ENCODE results near the gene DCP1A. TPM values are rescaled to one million over a fixed set of nuclear protein-coding genes. Genes with fewer than 3 reads are reported as not detected.
A peak's percentile ranks its signal among the peaks of the same experiment; 100 is the strongest.

DCP1A gene
- total RNA-seq, 1 donor from 2014 or later = 22.8 TPM

- Histone ChIP-seq H3K9me3 (no peaks in the 10 kb centered on the region), H3K4me3 (no peak overlapping the region), H3K36me3 (no peaks in the 10 kb centered on the region), H3K27ac (no peak overlapping the region), H3K27me3 (no peaks in the 10 kb centered on the region), H3K4me1 (peaks cover 14% of the 10 kb centered on the region)
- TF ChIP-seq, protein P1, sequence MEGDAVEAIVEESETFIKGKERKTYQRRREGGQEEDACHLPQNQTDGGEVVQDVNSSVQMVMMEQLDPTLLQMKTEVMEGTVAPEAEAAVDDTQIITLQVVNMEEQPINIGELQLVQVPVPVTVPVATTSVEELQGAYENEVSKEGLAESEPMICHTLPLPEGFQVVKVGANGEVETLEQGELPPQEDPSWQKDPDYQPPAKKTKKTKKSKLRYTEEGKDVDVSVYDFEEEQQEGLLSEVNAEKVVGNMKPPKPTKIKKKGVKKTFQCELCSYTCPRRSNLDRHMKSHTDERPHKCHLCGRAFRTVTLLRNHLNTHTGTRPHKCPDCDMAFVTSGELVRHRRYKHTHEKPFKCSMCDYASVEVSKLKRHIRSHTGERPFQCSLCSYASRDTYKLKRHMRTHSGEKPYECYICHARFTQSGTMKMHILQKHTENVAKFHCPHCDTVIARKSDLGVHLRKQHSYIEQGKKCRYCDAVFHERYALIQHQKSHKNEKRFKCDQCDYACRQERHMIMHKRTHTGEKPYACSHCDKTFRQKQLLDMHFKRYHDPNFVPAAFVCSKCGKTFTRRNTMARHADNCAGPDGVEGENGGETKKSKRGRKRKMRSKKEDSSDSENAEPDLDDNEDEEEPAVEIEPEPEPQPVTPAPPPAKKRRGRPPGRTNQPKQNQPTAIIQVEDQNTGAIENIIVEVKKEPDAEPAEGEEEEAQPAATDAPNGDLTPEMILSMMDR (IDR thresholded peaks at IDR 0.05) = no peak
- ATAC-seq = no peak
- DNase-seq = no peak
- intact Hi-C loops (cut with DNase I) = no loop called here
Measured at GRCh38 chr3:53257465-53257864, 89.9 kb downstream of the DCP1A start.

GRCh38 chr3:53256704-53257055 lies 90.7 kb downstream of the DCP1A start:
- no peak overlapping the region for H3K4me3 ChIP-seq
- H3K27ac ChIP-seq = no peak overlapping the region
- no peaks in the 10 kb centered on the region for H3K27me3 ChIP-seq
- no peak for ATAC-seq
- intact Hi-C loops (cut with DNase I) = no loop called here
- H3K4me1 ChIP-seq = peaks cover 20% of the 10 kb centered on the region
- no peaks in the 10 kb centered on the region for H3K9me3 ChIP-seq
- TF ChIP-seq, protein P1 (IDR thresholded peaks at IDR 0.05) = no peak
- DNase-seq = no peak
- H3K36me3 ChIP-seq = no peaks in the 10 kb centered on the region

DNA sequence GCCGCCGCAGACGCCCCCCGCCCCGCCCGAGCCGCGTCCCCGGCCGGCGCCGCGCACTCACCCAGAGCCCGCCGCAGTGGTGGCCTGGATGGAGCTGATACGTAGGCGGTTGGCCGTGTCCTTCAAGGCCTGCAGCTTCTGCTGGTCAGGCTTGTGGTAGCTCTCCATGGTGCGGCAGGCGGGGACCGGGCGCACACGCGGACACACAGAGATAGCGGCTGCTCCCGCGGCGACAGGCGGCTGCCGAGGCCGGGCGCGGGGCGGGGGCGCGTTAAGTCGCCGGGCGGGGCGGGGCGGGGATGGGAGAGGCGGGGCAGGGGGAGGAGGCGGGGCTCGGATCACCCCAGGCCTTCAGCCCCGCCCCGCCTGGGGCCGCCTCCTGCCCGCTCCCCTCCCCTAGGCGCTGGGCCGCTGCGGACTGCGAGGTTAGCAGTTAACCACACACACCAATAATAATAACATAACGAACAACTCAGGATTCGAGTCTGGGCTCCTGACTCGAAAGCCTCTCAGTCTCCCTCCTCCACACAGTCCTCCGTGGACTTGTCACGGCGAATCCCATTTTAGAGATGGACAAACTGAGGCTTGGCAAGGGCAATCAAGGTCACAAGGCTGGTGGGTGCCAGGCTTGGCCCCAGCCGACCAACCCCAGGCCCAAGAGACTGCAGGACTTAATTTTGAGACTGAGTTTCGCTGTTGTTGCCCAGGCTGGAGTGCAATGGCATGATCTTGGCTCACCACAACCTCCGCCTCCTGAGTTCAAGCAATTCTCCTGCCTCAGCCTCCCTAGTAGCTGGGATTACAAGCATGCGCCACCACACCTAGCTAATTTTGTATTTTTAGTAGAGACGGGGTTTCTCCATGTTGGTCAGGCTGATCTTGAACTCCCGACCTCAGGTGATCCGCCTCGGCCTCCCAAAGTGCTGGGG lies 91.3 kb downstream of the DCP1A start, which contains the start of gene TKT:
Gene TKT (minus strand): TSS at position 248 of the 929 bp plus-strand sequence. CDS start 80 bp downstream, at position 168.
- H3K27ac ChIP-seq = peak within 1 kb of the TSS; percentile 82
- H3K27me3 ChIP-seq = no peaks in the 10 kb centered on the region
- H3K4me3 ChIP-seq = peak within 1 kb of the TSS; percentile 97
- no peaks in the 10 kb centered on the region for H3K9me3 ChIP-seq
- TF ChIP-seq, protein P1 (IDR thresholded peaks at IDR 0.05) = no peak
- peaks cover 26% of the 10 kb centered on the region for H3K4me1 ChIP-seq
- peak; percentile 95 for DNase-seq
- peak; percentile 88 for ATAC-seq
- H3K36me3 ChIP-seq = no peaks in the 10 kb centered on the region
- intact Hi-C loops (cut with DNase I) = no loop called here

- intact Hi-C loops (cut with DNase I) = no loop called here
- no peaks in the 10 kb centered on the region for H3K9me3 ChIP-seq
- TF ChIP-seq, protein P1 (IDR thresholded peaks at IDR 0.05) = no peak
- no peaks in the 10 kb centered on the region for H3K27me3 ChIP-seq
- DNase-seq (peak; percentile 79), ATAC-seq (peak; percentile 44)
- H3K4me1 ChIP-seq = peaks cover 32% of the 10 kb centered on the region
- H3K27ac ChIP-seq = peak overlapping the region; percentile 82
- H3K4me3 ChIP-seq = peak overlapping the region; percentile 97
- H3K36me3 ChIP-seq = no peaks in the 10 kb centered on the region
Measured at GRCh38 chr3:53255423-53255774, 91.9 kb downstream of the DCP1A start.

GRCh38 chr3:53254509-53255422 lies 92.6 kb downstream of the DCP1A start:
- DNase-seq = peak; percentile 91
- Histone ChIP-seq H3K27me3 (no peaks in the 10 kb centered on the region), H3K36me3 (no peaks in the 10 kb centered on the region), H3K4me3 (peak overlapping the region; percentile 97), H3K4me1 (peaks cover 39% of the 10 kb centered on the region), H3K9me3 (no peaks in the 10 kb centered on the region), H3K27ac (peak overlapping the region; percentile 82)
- intact Hi-C loops (cut with DNase I) = no loop called here
- ATAC-seq = peak; percentile 75
- TF ChIP-seq, protein P1 (IDR thresholded peaks at IDR 0.05) = no peak

All from upper lobe of right lung (tissue), 1 donor.